ENCODE results near the gene PLXNB3.

DNA sequence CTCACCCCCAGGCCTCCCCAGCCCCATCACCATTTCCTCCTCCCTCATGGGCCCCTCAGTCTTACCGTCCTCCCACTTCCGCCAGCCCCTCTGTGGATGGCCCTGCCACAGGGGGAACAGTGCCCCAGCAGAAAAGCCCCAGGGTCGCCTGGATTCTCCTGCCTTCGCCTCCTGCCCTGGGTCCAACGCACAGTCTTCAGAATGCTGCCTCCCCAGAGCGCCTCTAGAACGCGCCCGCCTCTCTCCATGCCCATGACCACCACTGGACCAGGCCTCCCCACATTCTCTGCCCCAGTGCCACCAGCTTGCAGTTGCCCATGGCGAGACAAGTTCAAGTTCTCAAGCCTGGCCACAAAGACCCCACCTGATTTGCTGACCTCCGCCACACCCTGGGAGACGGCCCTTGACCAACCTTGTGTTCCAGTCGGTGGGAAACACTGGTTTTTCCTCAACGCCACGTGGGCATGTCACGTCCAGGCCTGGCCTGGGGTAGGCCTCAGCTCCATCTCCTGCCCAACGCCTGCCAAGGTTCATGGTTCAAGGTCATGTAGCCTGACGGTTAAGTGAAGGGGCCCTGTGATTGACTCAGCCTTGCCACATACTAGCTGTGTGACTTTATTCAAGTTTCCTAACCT lies 634 bp upstream of the PLXNB3 start:
- no peak for TF ChIP-seq CTCF (IDR thresholded peaks at IDR 0.05; ENCODE audit: low read depth, low read length, missing input control)
- TF ChIP-seq, protein P1, sequence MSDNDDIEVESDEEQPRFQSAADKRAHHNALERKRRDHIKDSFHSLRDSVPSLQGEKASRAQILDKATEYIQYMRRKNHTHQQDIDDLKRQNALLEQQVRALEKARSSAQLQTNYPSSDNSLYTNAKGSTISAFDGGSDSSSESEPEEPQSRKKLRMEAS (IDR thresholded peaks at IDR 0.05): no peak
- no peak for TF ChIP-seq GABPA (IDR thresholded peaks at IDR 0.05 in 1 of 2, conservative IDR thresholded peaks at IDR 0.05 in 1 of 2)
- no peak for TF ChIP-seq RXRA (IDR thresholded peaks at IDR 0.05)
- no peak for TF ChIP-seq TAF1 (conservative IDR thresholded peaks at IDR 0.05)
- no peak for TF ChIP-seq RAD21 (IDR thresholded peaks at IDR 0.05)
- TF ChIP-seq, protein P2, sequence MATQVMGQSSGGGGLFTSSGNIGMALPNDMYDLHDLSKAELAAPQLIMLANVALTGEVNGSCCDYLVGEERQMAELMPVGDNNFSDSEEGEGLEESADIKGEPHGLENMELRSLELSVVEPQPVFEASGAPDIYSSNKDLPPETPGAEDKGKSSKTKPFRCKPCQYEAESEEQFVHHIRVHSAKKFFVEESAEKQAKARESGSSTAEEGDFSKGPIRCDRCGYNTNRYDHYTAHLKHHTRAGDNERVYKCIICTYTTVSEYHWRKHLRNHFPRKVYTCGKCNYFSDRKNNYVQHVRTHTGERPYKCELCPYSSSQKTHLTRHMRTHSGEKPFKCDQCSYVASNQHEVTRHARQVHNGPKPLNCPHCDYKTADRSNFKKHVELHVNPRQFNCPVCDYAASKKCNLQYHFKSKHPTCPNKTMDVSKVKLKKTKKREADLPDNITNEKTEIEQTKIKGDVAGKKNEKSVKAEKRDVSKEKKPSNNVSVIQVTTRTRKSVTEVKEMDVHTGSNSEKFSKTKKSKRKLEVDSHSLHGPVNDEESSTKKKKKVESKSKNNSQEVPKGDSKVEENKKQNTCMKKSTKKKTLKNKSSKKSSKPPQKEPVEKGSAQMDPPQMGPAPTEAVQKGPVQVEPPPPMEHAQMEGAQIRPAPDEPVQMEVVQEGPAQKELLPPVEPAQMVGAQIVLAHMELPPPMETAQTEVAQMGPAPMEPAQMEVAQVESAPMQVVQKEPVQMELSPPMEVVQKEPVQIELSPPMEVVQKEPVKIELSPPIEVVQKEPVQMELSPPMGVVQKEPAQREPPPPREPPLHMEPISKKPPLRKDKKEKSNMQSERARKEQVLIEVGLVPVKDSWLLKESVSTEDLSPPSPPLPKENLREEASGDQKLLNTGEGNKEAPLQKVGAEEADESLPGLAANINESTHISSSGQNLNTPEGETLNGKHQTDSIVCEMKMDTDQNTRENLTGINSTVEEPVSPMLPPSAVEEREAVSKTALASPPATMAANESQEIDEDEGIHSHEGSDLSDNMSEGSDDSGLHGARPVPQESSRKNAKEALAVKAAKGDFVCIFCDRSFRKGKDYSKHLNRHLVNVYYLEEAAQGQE (IDR thresholded peaks at IDR 0.05): no peak
- TF ChIP-seq FOXA1 (IDR thresholded peaks at IDR 0.05): no peak
- no peak for TF ChIP-seq NR2F2 (IDR thresholded peaks at IDR 0.05)
- no peak for TF ChIP-seq YY1 (IDR thresholded peaks at IDR 0.05)
